Left lung (tissue), 10 donors: ENCODE data around the gene GNG14. TPM values are rescaled to one million over a fixed set of nuclear protein-coding genes. Genes with fewer than 3 reads are reported as not detected.
A peak's percentile ranks its signal among the peaks of the same experiment; 100 is the strongest.

Experiments
- ATAC-seq: fragments of 200-7000 bp; cut with Tn5 transposase; one replicate; pipeline ENCODE4 v1.9.1; 2020; ENCODE audit warnings: moderate library complexity
- DNase-seq, 4 donors: peaks; one replicate each; pipeline ENCODE4 v3.0.0-alpha.2; 2013 to 2020
- H3K27ac ChIP-seq, 2 donors: fragments of 200-600 bp; sonication (generic) in 1 of 2; one replicate each; pipeline versions ENCODE4 v1.5.0 to v1.8.0; 2020 to 2021
- H3K27me3 ChIP-seq, 2 donors: fragments of 200-600 bp; sonication (generic) in 1 of 2; one replicate each; pipeline versions ENCODE4 v1.5.0 to v1.8.0; 2020 to 2021
- H3K36me3 ChIP-seq, 2 donors: fragments of 200-600 bp; sonication (generic) in 1 of 2; one replicate each; pipeline versions ENCODE4 v1.5.0 to v1.8.0; 2020 to 2021
- H3K4me1 ChIP-seq, 2 donors: fragments of 200-600 bp; one replicate each; pipeline ENCODE4 v1.8.0; 2021
- H3K4me3 ChIP-seq, 2 donors: fragments of 200-600 bp; sonication (generic) in 1 of 2; one replicate each; pipeline versions ENCODE4 v1.5.0 to v1.8.0; 2020 to 2021; ENCODE audit warnings: mild to moderate bottlenecking in 1 of 2
- H3K9me3 ChIP-seq, 2 donors: fragments of 200-600 bp; sonication (generic) in 1 of 2; one replicate each; pipeline versions ENCODE4 v1.5.0 to v1.8.0; 2020 to 2021
- intact Hi-C, 2 donors: fragments of 100-400 bp; cut with DNase I; formaldehyde crosslinking; loops; one replicate each; pipeline versions ENCODE4 v1.11.2 to v1.14.2; 2022
- polyA plus RNA-seq, 6 donors: library from polyadenylated mRNA; unstranded; fragments of 120-200 nt; gene quantifications; one replicate each; pipeline ENCODE4 v1.2.1, GENCODE V29; 2013; ENCODE audit not compliant: insufficient read length in 6 of 6
- total RNA-seq, 2 donors: library from RNA; stranded (reverse); fragmentation: NEBNext Ultra II Directional; extraction: Animal tissue kit (Norgen Biotek cat#: 25700); gene quantifications; one replicate each; pipeline ENCODE4 v1.2.1, GENCODE V29; 2021
- TF ChIP-seq, protein P1 (sequence below), 2 donors: fragments of 200-600 bp; sonication (generic) in 1 of 2; IDR thresholded peaks; one replicate each; pipeline versions ENCODE4 v1.5.0 to v1.8.0; 2021; ENCODE audit warnings: antibody characterized with exemption in 2 of 2
- donor health status: DM: no; HTN: yes; CAD: no.
- donor health status: DM: no; HTN: no; CAD: no.

The GNG14 gene
- total and polyA plus RNA-seq, 8 donors, result 0.55 to 0.73 TPM; not detected in 6

DNA sequence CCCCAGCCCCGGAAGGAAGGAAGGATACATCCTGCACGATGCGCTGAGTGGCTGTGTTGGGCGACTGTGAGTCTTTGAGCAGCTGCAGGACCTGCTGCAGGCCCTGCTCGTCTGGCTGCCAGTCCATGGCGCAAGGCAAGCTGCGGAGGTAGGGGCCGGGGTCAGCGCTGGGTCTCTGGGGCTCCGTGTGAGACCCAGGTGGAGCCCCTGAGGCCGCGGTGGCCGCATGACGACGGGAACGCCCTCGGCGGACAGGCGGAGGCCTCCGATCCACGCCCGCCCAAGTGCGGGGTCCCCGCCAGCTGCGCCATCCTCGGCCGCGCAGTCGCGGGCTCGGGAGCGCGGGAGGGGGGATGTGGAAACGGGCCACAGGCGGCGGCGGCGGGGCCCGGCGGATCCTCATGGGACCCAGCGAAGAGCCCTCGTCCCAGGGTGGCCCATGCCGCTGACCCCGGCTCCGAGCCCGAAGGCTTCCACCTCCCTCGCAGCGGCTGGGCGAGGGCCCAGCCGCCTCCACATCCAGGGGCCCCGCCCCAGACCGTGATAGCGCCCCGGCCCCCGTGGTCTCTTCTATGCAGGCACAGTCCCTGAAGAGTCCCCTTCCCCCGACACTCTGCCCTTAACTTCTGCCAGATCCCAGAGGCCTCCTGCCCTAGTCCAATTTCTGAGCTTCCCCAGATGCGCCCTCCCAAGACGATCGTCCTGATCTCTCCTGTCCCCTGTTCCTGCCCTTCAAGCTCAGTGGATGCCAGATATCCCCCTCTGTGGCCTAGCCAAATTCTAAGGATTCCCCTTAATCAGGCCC lies 33.3 kb downstream of the GNG14 start:
- DNase-seq (peak in 2 of 4 donors; percentile 13 to 83), ATAC-seq (peak; percentile 11)
- Histone ChIP-seq H3K27ac (peak overlapping the region; percentile 79 to 89), H3K4me3 (peak overlapping the region; percentile 44 to 63), H3K36me3 (peaks cover 0 to 31% of the 10 kb centered on the region in 2 donors), H3K9me3 (no peaks in the 10 kb centered on the region), H3K4me1 (peaks cover 11 to 40% of the 10 kb centered on the region in 2 donors), H3K27me3 (no peaks in the 10 kb centered on the region)
- intact Hi-C loops, result no loop called here
- TF ChIP-seq, protein P1, sequence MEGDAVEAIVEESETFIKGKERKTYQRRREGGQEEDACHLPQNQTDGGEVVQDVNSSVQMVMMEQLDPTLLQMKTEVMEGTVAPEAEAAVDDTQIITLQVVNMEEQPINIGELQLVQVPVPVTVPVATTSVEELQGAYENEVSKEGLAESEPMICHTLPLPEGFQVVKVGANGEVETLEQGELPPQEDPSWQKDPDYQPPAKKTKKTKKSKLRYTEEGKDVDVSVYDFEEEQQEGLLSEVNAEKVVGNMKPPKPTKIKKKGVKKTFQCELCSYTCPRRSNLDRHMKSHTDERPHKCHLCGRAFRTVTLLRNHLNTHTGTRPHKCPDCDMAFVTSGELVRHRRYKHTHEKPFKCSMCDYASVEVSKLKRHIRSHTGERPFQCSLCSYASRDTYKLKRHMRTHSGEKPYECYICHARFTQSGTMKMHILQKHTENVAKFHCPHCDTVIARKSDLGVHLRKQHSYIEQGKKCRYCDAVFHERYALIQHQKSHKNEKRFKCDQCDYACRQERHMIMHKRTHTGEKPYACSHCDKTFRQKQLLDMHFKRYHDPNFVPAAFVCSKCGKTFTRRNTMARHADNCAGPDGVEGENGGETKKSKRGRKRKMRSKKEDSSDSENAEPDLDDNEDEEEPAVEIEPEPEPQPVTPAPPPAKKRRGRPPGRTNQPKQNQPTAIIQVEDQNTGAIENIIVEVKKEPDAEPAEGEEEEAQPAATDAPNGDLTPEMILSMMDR (IDR thresholded peaks at IDR 0.05), result no peak

DNA sequence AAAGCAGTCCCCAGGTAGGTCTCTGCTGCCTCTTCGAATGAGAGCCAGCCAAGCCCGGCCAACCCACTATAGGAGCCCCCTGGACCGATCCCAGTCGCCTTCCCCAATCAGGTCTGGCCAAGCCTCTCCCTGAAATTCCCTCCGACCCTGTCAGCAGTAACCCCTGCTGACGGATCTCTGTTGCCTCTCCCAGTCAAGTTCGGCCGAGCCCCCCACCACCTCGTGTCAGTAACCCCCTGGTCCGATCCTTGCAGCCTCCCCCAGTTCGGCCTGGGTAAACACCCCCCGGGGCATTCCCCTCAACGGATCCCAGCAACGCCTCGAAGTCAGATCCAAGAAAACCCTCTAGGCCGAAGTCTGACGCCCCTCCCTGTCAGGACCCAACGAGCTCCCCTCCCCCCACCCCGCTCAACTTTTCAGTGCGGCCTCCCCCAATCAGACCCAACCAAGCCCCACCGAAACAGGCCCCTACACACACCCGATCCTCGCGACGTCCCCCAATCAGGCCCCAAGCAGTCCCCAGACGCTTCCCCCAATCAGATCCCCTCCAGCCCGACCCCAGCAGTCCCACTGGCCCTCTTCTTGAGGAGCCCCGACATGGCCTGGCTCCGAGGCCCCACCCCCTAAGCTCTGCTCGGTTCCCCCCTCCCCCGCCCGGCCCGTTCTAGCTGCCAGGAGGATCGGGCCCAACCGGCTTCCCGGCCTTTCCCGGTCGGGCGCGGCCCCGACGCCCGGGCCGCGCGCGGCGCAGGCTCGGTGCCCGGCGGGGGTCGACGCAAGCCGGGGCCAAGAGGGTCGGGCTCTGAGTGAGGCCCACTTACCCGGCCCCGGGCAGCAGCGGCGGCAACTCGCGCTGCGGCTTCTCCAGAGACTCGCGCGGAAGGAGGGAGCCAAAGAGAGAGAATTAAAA lies 34.1 kb downstream of the GNG14 start:
- peak; percentile 43 for ATAC-seq
- no peaks in the 10 kb centered on the region for H3K9me3 ChIP-seq
- H3K27me3 ChIP-seq, result no peaks in the 10 kb centered on the region
- intact Hi-C loops, result no loop called here
- peak; percentile 56 to 87 (median 78) for DNase-seq
- TF ChIP-seq, protein P1 (IDR thresholded peaks at IDR 0.05), result no peak
- H3K4me1 ChIP-seq, result peaks cover 11 to 40% of the 10 kb centered on the region in 2 donors
- H3K36me3 ChIP-seq, result peaks cover 0 to 23% of the 10 kb centered on the region in 2 donors
- H3K27ac ChIP-seq, result peak overlapping the region; percentile 79 to 89
- H3K4me3 ChIP-seq, result peak overlapping the region; percentile 44 to 63

- peaks cover 11 to 40% of the 10 kb centered on the region in 2 donors for H3K4me1 ChIP-seq
- TF ChIP-seq, protein P1 (IDR thresholded peaks at IDR 0.05), result no peak
- H3K9me3 ChIP-seq, result no peaks in the 10 kb centered on the region
- H3K27ac ChIP-seq, result peak overlapping the region; percentile 79 to 89
- peak overlapping the region; percentile 44 to 63 for H3K4me3 ChIP-seq
- intact Hi-C loops, result no loop called here
- peak; percentile 94 to 99 (median 97) for DNase-seq
- H3K36me3 ChIP-seq, result peaks cover 0 to 17% of the 10 kb centered on the region in 2 donors
- H3K27me3 ChIP-seq, result no peaks in the 10 kb centered on the region
- ATAC-seq, result peak; percentile 91
Observed at GRCh38 chr19:12722566-12723380, 35.0 kb downstream of the GNG14 start.

- Histone ChIP-seq H3K27me3 (no peaks in the 10 kb centered on the region), H3K36me3 (peaks cover 0 to 17% of the 10 kb centered on the region in 2 donors), H3K4me3 (peak overlapping the region; percentile 44 to 63), H3K9me3 (no peaks in the 10 kb centered on the region), H3K4me1 (peaks cover 11 to 40% of the 10 kb centered on the region in 2 donors), H3K27ac (peak overlapping the region; percentile 79 to 89)
- intact Hi-C loops, result no loop called here
- DNase-seq (no peak), ATAC-seq (peak; percentile 1)
- TF ChIP-seq, protein P1 (IDR thresholded peaks at IDR 0.05), result no peak
Observed at GRCh38 chr19:12723381-12723640, 35.5 kb downstream of the GNG14 start.
